Endothelial cell of umbilical vein (primary cell): ENCODE measurements around the gene IRF2BPL. TPM values are rescaled to one million over a fixed set of nuclear protein-coding genes. Genes with fewer than 3 reads are reported as not detected.

ENCODE experiments used
- BruUV-seq: library from RNA; stranded (reverse); fragments of 400-500 nt; replicated peaks from 2 replicates; lab custom pipeline; 2021; lab: Mats Ljungman, UMichigan
- CTCF ChIA-PET: fragments of 300-600, 350-600 bp; sonication (Branson Sonifier 250); formaldehyde crosslinking; loops from one replicate; lab custom pipeline; 2021; ENCODE audit warnings: antibody characterized with exemption, inconsistent platforms; lab: Charles Lee
- POLR2A ChIA-PET: fragments of 300-600, 350-600 bp; sonication (Branson Sonifier 250); formaldehyde crosslinking; loops from one replicate; lab custom pipeline; 2021; ENCODE audit warnings: antibody characterized with exemption, inconsistent platforms; lab: Charles Lee
- DNase-seq: peaks from one replicate; pipeline ENCODE4 v3.0.0-alpha.2; 2011; ENCODE audit warnings: low read depth, low spot score
- FAIRE-seq: peaks from 2 replicates; lab custom pipeline; 2011; peaks lifted over from hg19 to GRCh38; lab: Jason Lieb, UNC
- H2AFZ ChIP-seq: 2 replicates; pipeline ENCODE4 v1.6.0; 2012; ENCODE audit warnings: low read depth, low read length, control low read depth, inconsistent platforms
- H3K27ac ChIP-seq: 2 replicates; pipeline ENCODE4 v1.5.1; 2011; ENCODE audit warnings: low read depth, mild to moderate bottlenecking, control low read depth, low read length, moderate library complexity; ENCODE audit not compliant: insufficient read depth
- H3K27me3 ChIP-seq, 2 experiments: 2 replicates each; pipeline versions ENCODE4 v1.6.0 to v1.6.1; 2011; ENCODE audit warnings: low read length in 2 of 2, mixed read lengths in 1 of 2; ENCODE audit not compliant: control insufficient read depth in 2 of 2, insufficient read depth in 2 of 2
- H3K36me3 ChIP-seq, 2 experiments: 2 replicates in 1 of 2; 3 replicates in 1 of 2; pipeline ENCODE4 v1.5.1; 2011; ENCODE audit warnings: low read length in 2 of 2, mild to moderate bottlenecking in 1 of 2, moderate library complexity in 1 of 2; ENCODE audit not compliant: control insufficient read depth in 2 of 2, insufficient read depth in 2 of 2; ENCODE audit errors: extremely low read depth in 1 of 2
- H3K4me1 ChIP-seq: 3 replicates; pipeline ENCODE4 v1.5.1; 2011; ENCODE audit warnings: mild to moderate bottlenecking, low read length; ENCODE audit not compliant: control insufficient read depth, insufficient read depth; ENCODE audit errors: extremely low read depth
- H3K4me2 ChIP-seq: 2 replicates; pipeline ENCODE4 v1.6.1; 2011; ENCODE audit warnings: low read length, control low read depth, mixed read lengths; ENCODE audit not compliant: insufficient read depth
- H3K4me3 ChIP-seq, 3 experiments: fragments of 200-600 bp in 1 of 3; sonication (generic), shearing (Covaris generic) in 1 of 3; replicated peaks in 1 of 3; 2 replicates each; pipeline ENCODE4 v1.5.1; 2011 to 2016; ENCODE audit warnings: control low read depth in 3 of 3, low read length in 3 of 3, mild to moderate bottlenecking in 2 of 3, inconsistent platforms in 1 of 3, low read depth in 1 of 3, moderate library complexity in 1 of 3; ENCODE audit not compliant: insufficient read depth in 1 of 3
- H3K79me2 ChIP-seq: 2 replicates; pipeline ENCODE4 v1.6.0; 2012; ENCODE audit warnings: low read length, inconsistent platforms; ENCODE audit not compliant: control insufficient read depth, insufficient read depth
- H3K9ac ChIP-seq: replicated peaks from 2 replicates; pipeline ENCODE3; 2011; ENCODE audit warnings: low read length, control low read depth; ENCODE audit not compliant: insufficient read depth; ENCODE audit errors: extremely low read depth
- H3K9me1 ChIP-seq: replicated peaks from 3 replicates; pipeline ENCODE4 v1.6.0; 2011; ENCODE audit warnings: mild to moderate bottlenecking, low read length; ENCODE audit not compliant: control insufficient read depth, insufficient read depth; ENCODE audit errors: extremely low read depth
- H3K9me3 ChIP-seq: replicated peaks from 2 replicates; pipeline ENCODE4 v1.5.1; 2012; ENCODE audit warnings: low read length, inconsistent platforms; ENCODE audit not compliant: control insufficient read depth, insufficient read depth
- H4K20me1 ChIP-seq: replicated peaks from 2 replicates; pipeline ENCODE3; 2011; ENCODE audit warnings: mild to moderate bottlenecking, low read length; ENCODE audit not compliant: control insufficient read depth, insufficient read depth; ENCODE audit errors: extremely low read depth
- EZH2 ChIP-seq: IDR thresholded peaks from 2 replicates; pipeline ENCODE4 v1.6.1; 2012; ENCODE audit warnings: borderline replicate concordance, low read depth, mild to moderate bottlenecking, moderate library complexity, low read length, inconsistent platforms; ENCODE audit not compliant: severe bottlenecking
- FOS ChIP-seq: IDR thresholded peaks from 2 replicates; pipeline ENCODE4 v1.6.1; 2011; ENCODE audit warnings: mild to moderate bottlenecking, low read length, moderate library complexity, borderline replicate concordance; ENCODE audit not compliant: insufficient read depth
- GATA2 ChIP-seq: IDR thresholded peaks from 2 replicates; pipeline ENCODE4 v1.7.0; 2011; ENCODE audit warnings: low read depth, mild to moderate bottlenecking, moderate library complexity, mixed read lengths, low read length; ENCODE audit not compliant: insufficient read length, insufficient read depth
- JUN ChIP-seq: IDR thresholded peaks from 2 replicates; pipeline ENCODE4 v1.6.1; 2011; ENCODE audit warnings: borderline replicate concordance, low read depth; ENCODE audit not compliant: insufficient read length, insufficient read depth
- MYC ChIP-seq: IDR thresholded peaks from one replicate; pipeline ENCODE4 v1.6.1; 2011; ENCODE audit warnings: mild to moderate bottlenecking, low read depth, low read length
- POLR2A ChIP-seq: IDR thresholded peaks from 2 replicates; pipeline ENCODE4 v1.6.1; 2012; ENCODE audit warnings: low read depth, mild to moderate bottlenecking, control low read depth, low read length
- POLR2AphosphoS5 ChIP-seq: IDR thresholded peaks from 2 replicates; pipeline ENCODE4 v1.6.1; 2012; ENCODE audit warnings: low read depth, mild to moderate bottlenecking, control low read depth, low read length, moderate library complexity; ENCODE audit not compliant: insufficient read depth
- dilution Hi-C: fragments of 300-500 bp; cut with MboI; formaldehyde crosslinking; loops from one replicate; pipeline ENCODE4 v1.15.0; 2019; ENCODE audit warnings: low sequenced_read_pairs; ENCODE audit not compliant: extremely low pct_ligation_motif_present
- intact Hi-C: fragments of 100-400 bp; cut with micrococcal nuclease; formaldehyde crosslinking; loops from one replicate; pipeline ENCODE4 v1.10.0; 2022
- polyA plus RNA-seq, 4 experiments: library from polyadenylated mRNA; depleted of rRNA in 3 of 4; stranded (reverse) in 3 of 4; unstranded in 1 of 4; fragments of >200 nt; gene quantifications; 2 replicates each; pipeline versions ENCODE4 v1.2.1 to v1.2.3, GENCODE V29; 2011 to 2012; ENCODE audit warnings: missing spikeins in 1 of 4
- total RNA-seq: library from RNA; stranded (reverse); gene quantifications from 2 replicates; pipeline ENCODE4 v1.2.3, GENCODE V29; 2021
- TF ChIP-seq, protein P1 (sequence below), 2 donors: IDR thresholded peaks; 1 replicate in 1 of 2; 2 replicates in 1 of 2; pipeline ENCODE4 v1.5.1; 2011; ENCODE audit warnings: low read length in 2 of 2, mild to moderate bottlenecking in 2 of 2, moderate library complexity in 2 of 2, control low read depth in 1 of 2, inconsistent platforms in 1 of 2, low read depth in 1 of 2; ENCODE audit not compliant: insufficient read depth in 1 of 2; ENCODE audit errors: extremely low read depth in 1 of 2
- TF ChIP-seq, protein P2 (sequence below): IDR thresholded peaks from 2 replicates; pipeline ENCODE4 v1.6.1; 2011; ENCODE audit not compliant: insufficient read depth, insufficient read length

IRF2BPL gene
- total and polyA plus RNA-seq, 2 donors (not counting 3 experiments of a cell fraction or from before 2014, with no cell fraction given), result 9.3 to 23.3 TPM

DNA sequence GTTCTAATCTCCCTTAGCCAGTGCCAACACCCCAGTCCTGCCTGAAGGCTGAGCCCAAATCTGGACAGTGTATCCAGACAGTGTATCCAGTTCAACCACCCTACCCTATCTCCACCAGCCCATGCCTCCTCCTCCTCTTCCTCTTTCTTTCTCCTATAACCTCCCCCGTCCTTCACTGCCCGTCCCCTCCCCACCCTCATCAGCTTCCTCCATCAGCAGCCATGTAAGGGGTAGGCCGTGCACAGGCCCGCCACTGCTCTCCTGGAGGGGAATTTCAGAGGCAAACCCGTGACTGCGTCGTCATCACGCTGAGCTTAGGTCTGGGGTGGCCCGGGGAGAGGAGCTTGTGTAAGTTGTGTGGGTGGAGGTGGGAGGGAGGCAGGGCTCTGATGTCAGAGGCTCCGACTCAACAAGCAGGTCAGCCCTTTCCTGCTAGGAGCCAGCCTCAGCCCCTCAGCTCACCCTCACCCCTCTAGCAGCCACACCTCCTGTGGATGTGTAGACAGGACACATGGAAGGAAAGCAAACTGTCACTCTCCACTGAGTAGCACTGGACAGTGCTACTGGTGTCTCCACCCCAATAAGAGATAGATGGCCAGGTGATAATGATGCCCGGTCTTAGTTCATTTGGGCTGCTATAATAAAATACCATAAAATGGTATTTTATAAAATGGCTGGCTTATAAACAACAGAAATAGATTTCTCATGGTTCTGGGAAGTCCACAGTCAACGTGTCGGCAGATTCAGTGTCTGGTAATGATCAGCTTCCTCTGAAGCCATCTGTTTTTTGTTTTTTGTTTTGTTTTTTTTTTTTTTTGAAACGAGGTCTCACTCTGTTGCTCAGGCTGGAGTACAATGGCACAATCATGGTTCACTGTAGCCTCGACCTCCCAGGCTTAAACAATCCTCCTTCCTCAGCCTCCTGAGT is 50.5 kb downstream of the IRF2BPL start:
- Histone ChIP-seq H3K9me1 (no peaks in the 10 kb centered on the region), H3K36me3 (no peaks in the 10 kb centered on the region), H3K9ac (no peak overlapping the region), H3K27ac (no peak overlapping the region), H3K4me3 (no peak overlapping the region), H4K20me1 (no peaks in the 10 kb centered on the region), H3K4me1 (no peaks in the 10 kb centered on the region), H3K9me3 (no peaks in the 10 kb centered on the region), H3K79me2 (no peaks in the 10 kb centered on the region), H3K4me2 (no peak overlapping the region), H2AFZ (peak overlapping the region; percentile 28), H3K27me3 (no peaks in the 10 kb centered on the region)
- ChIA-PET POLR2A (no interaction called here), CTCF (interaction anchor here (0.6 to 1.3 kb wide), 2 partner anchors 10 to 71 kb away, joined by 4 to 6 read pairs; no protein-coding TSS in a partner anchor)
- no TSS peak for BruUV-seq
- TF ChIP-seq GATA2 (no peak), POLR2AphosphoS5 (no peak), MYC (no peak), POLR2A (no peak), JUN (no peak), FOS (no peak), EZH2 (no peak)
- TF ChIP-seq, protein P1, sequence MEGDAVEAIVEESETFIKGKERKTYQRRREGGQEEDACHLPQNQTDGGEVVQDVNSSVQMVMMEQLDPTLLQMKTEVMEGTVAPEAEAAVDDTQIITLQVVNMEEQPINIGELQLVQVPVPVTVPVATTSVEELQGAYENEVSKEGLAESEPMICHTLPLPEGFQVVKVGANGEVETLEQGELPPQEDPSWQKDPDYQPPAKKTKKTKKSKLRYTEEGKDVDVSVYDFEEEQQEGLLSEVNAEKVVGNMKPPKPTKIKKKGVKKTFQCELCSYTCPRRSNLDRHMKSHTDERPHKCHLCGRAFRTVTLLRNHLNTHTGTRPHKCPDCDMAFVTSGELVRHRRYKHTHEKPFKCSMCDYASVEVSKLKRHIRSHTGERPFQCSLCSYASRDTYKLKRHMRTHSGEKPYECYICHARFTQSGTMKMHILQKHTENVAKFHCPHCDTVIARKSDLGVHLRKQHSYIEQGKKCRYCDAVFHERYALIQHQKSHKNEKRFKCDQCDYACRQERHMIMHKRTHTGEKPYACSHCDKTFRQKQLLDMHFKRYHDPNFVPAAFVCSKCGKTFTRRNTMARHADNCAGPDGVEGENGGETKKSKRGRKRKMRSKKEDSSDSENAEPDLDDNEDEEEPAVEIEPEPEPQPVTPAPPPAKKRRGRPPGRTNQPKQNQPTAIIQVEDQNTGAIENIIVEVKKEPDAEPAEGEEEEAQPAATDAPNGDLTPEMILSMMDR (IDR thresholded peaks at IDR 0.05; ENCODE audit: extremely low read depth in 1 of 2, insufficient read depth in 1 of 2, low read depth in 1 of 2, low read length in 2 of 2), result no peak
- TF ChIP-seq, protein P2, sequence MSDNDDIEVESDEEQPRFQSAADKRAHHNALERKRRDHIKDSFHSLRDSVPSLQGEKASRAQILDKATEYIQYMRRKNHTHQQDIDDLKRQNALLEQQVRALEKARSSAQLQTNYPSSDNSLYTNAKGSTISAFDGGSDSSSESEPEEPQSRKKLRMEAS, result no peak
- FAIRE-seq (no peak), DNase-seq (no peak)
- intact Hi-C loops, result no loop called here
- dilution Hi-C loops, result no loop called here
